OCI-LY7 (cell line): ENCODE results near the gene CD58. TPM values are rescaled to one million over a fixed set of nuclear protein-coding genes. Genes with fewer than 3 reads are reported as not detected.

Experiments
- BruUV-seq: library from RNA; stranded (reverse); fragments of 400-500 nt; replicated peaks from 2 replicates; lab custom pipeline; 2021; lab: Mats Ljungman, UMichigan
- CTCF ChIA-PET: fragments of 300-600 bp; sonication (Branson Sonifier 250); formaldehyde crosslinking; loops from one replicate; lab custom pipeline; 2022; ENCODE audit warnings: antibody characterized with exemption; ENCODE audit not compliant: unreplicated experiment; lab: Charles Lee
- POLR2A ChIA-PET: fragments of 300-600 bp; sonication (Branson Sonifier 250); formaldehyde crosslinking; loops from one replicate; lab custom pipeline; 2022; ENCODE audit warnings: antibody characterized with exemption; lab: Charles Lee
- DNase-seq: peaks from one replicate; pipeline ENCODE4 v3.0.0-alpha.2; 2015; ENCODE audit warnings: low spot score
- H2AFZ ChIP-seq: fragments of 200-600 bp; sonication (generic), shearing (Covaris generic); 2 replicates; pipeline ENCODE4 v1.6.1; 2014; ENCODE audit warnings: mild to moderate bottlenecking, antibody characterized with exemption, low read length, moderate library complexity
- H3K27ac ChIP-seq: fragments of 200-600 bp; sonication (generic); 2 replicates; pipeline ENCODE4 v1.5.1; 2014; ENCODE audit warnings: mixed run types, low read depth, mild to moderate bottlenecking, moderate library complexity, low read length, inconsistent platforms; ENCODE audit not compliant: poor library complexity, severe bottlenecking
- H3K36me3 ChIP-seq: fragments of 200-600 bp; sonication (generic); 2 replicates; pipeline ENCODE4 v1.6.1; 2014; ENCODE audit warnings: mild to moderate bottlenecking, antibody characterized with exemption, low read length, moderate library complexity, mixed read lengths; ENCODE audit not compliant: insufficient read depth
- H3K4me1 ChIP-seq: fragments of 200-600 bp; sonication (generic); 2 replicates; pipeline ENCODE4 v1.5.1; 2014; ENCODE audit warnings: mild to moderate bottlenecking, low read length; ENCODE audit not compliant: insufficient read depth, poor library complexity, severe bottlenecking
- H3K4me2 ChIP-seq: fragments of 200-600 bp; sonication (generic); 2 replicates; pipeline ENCODE4 v1.6.1; 2014; ENCODE audit warnings: mild to moderate bottlenecking, low read length
- H3K4me3 ChIP-seq: fragments of 200-600 bp; sonication (generic); 2 replicates; pipeline ENCODE4 v1.5.1; 2014; ENCODE audit warnings: mild to moderate bottlenecking, low read depth, low read length; ENCODE audit not compliant: poor library complexity, severe bottlenecking
- H3K79me2 ChIP-seq: fragments of 200-600 bp; sonication (generic); 2 replicates; pipeline ENCODE4 v1.6.1; 2016; ENCODE audit warnings: low read depth, mild to moderate bottlenecking, low read length, moderate library complexity, mixed read lengths; ENCODE audit not compliant: insufficient read depth
- H3K9me2 ChIP-seq: fragments of 200-600 bp; sonication (generic); 2 replicates; pipeline ENCODE4 v1.6.1; 2016; ENCODE audit warnings: mild to moderate bottlenecking, low read length, mixed read lengths; ENCODE audit not compliant: insufficient read depth
- H3K9me3 ChIP-seq: fragments of 200-600 bp; sonication (generic); 2 replicates; pipeline ENCODE4 v1.6.1; 2014; ENCODE audit warnings: mild to moderate bottlenecking, mixed run types, low read length, mixed read lengths
- H4K20me1 ChIP-seq: fragments of 200-600 bp; sonication (generic); 2 replicates; pipeline ENCODE4 v1.6.1; 2014; ENCODE audit warnings: mild to moderate bottlenecking, antibody characterized with exemption, low read length, moderate library complexity, mixed read lengths; ENCODE audit not compliant: insufficient read depth
- EZH2phosphoT487 ChIP-seq: fragments of 200-600 bp; sonication (generic); IDR thresholded peaks from 2 replicates; pipeline ENCODE4 v1.6.1; 2018; ENCODE audit warnings: low read depth, borderline replicate concordance, mild to moderate bottlenecking, mixed run types, antibody characterized with exemption, low read length, moderate library complexity, mixed read lengths
- intact Hi-C: fragments of 100-400 bp; cut with micrococcal nuclease; formaldehyde crosslinking; loops from one replicate; pipeline ENCODE4 v1.10.0; 2022; ENCODE audit not compliant: unreplicated experiment
- total RNA-seq, 2 experiments: library from RNA; depleted of rRNA in 1 of 2; stranded (reverse); fragments of >200 nt in 1 of 2; shearing (Covaris generic) in 1 of 2; gene quantifications; 2 replicates each; pipeline ENCODE4 v1.2.3, GENCODE V29; 2014 to 2022
- TF ChIP-seq, protein P1 (sequence below): fragments of 200-600 bp; sonication (generic); conservative IDR thresholded peaks from 2 replicates; pipeline ENCODE4 v1.5.1; 2014; ENCODE audit warnings: mild to moderate bottlenecking, antibody characterized with exemption, low read length, moderate library complexity, mixed read lengths

CD58 gene
- total RNA-seq, 2 experiments from 2014 or later, result 3.3 TPM; not detected in 1

DNA sequence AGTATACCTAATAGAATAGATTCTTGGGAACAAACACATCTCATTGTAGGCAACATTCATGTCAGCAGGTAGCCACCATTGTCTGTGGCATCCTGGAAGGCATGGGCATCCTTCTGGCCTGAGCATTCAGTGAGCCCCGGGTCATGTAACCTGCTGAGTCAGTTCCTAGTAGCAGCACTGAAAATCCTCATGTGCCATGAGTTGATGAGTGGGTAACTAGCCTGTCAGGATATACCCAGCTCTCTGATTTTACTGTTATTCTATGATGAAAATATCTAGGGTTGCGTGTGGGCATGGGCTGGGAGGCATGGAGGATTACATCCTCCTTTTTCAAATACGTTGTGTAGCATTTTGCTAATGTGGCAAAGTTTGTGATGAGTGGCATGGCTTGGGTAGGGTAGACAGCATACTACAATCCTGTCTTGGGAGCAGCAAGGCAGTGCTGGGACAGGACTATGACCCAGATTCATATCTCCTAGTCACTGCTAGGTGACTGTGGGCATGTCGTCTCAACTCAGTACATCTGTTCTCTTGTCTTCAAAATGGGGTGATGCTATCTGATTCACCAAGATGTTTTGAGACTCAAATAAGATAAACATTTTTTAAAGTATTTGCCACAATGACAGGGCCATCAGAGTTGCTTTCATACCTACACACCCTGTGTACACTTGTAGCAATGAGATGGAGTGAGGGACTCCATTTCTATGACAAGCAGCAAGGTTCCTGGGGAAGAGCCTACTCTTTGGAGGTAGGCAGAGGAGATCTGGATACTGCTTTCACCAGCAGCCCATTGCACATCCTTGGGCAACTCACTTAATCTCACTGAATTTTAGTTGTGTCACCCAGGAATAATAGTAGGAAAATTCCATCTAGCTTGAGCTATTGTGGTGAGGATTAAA, 62.5 kb downstream of the CD58 start:
- Histone ChIP-seq H3K4me1 (no peaks in the 10 kb centered on the region), H2AFZ (no peak overlapping the region), H4K20me1 (no peaks in the 10 kb centered on the region), H3K9me2 (no peaks in the 10 kb centered on the region; the same call in 1 of the 2 replicates), H3K27ac (no peak overlapping the region), H3K4me2 (no peak overlapping the region), H3K9me3 (no peaks in the 10 kb centered on the region), H3K4me3 (no peak overlapping the region), H3K36me3 (no peaks in the 10 kb centered on the region), H3K79me2 (no peaks in the 10 kb centered on the region)
- BruUV-seq, result no TSS peak
- DNase-seq, result no peak
- POLR2A ChIA-PET, result no interaction called here
- TF ChIP-seq, protein P1, sequence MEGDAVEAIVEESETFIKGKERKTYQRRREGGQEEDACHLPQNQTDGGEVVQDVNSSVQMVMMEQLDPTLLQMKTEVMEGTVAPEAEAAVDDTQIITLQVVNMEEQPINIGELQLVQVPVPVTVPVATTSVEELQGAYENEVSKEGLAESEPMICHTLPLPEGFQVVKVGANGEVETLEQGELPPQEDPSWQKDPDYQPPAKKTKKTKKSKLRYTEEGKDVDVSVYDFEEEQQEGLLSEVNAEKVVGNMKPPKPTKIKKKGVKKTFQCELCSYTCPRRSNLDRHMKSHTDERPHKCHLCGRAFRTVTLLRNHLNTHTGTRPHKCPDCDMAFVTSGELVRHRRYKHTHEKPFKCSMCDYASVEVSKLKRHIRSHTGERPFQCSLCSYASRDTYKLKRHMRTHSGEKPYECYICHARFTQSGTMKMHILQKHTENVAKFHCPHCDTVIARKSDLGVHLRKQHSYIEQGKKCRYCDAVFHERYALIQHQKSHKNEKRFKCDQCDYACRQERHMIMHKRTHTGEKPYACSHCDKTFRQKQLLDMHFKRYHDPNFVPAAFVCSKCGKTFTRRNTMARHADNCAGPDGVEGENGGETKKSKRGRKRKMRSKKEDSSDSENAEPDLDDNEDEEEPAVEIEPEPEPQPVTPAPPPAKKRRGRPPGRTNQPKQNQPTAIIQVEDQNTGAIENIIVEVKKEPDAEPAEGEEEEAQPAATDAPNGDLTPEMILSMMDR, result no peak
- TF ChIP-seq EZH2phosphoT487, result no peak
- CTCF ChIA-PET, result no interaction called here
- intact Hi-C loops, result no loop called here

DNA sequence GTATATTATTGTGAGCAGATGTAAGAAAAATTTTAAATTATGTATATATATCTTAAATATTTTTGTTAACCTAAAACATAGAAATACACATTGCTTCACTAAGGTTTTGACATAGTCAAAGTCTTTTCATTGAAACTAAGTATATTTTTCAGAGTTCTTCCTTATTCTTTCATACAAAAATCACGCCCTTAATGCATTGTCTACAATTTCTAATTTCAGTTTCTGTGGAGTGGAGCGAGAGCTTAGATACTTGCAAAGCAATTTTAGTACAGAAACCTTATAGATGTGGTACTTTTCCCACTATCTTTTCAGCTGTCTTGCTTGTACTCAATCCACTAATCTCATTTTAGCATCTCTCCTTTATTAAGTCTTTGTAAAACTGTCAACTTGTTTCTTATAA, 63.2 kb downstream of the CD58 start:
- TF ChIP-seq, protein P1, result no peak
- no peak for TF ChIP-seq EZH2phosphoT487
- intact Hi-C loops, result no loop called here

More for the DNA sequence above, 63.2 kb downstream of the CD58 start:
- no peak for DNase-seq
- H3K4me2 ChIP-seq, result no peak overlapping the region
- no peak overlapping the region for H3K27ac ChIP-seq
- no peaks in the 10 kb centered on the region for H3K79me2 ChIP-seq
- H3K9me2 ChIP-seq, result no peaks in the 10 kb centered on the region; the same call in 1 of the 2 replicates
- no TSS peak for BruUV-seq
- H4K20me1 ChIP-seq, result no peaks in the 10 kb centered on the region
- ChIA-PET CTCF (no interaction called here), POLR2A (no interaction called here)
- no peak overlapping the region for H3K4me3 ChIP-seq
- H3K9me3 ChIP-seq, result no peaks in the 10 kb centered on the region
- no peaks in the 10 kb centered on the region for H3K36me3 ChIP-seq
- no peak overlapping the region for H2AFZ ChIP-seq
- H3K4me1 ChIP-seq, result no peaks in the 10 kb centered on the region
